Measurements from ENCODE around the gene ANKMY1.
A peak's percentile ranks its signal among the peaks of the same experiment; 100 is the strongest.

The ANKMY1 gene

GRCh38 chr2:240557808-240558207 lies at the start of gene ANKMY1:
Gene ANKMY1 (minus strand): TSS chr2:240557988. CDS start chr2:240557335, 653 bp downstream.
- Histone ChIP-seq H3K9me3 (ENCODE audit: control insufficient read depth, insufficient read depth, low read length) (no peaks in the 10 kb centered on the region), H3K9ac (ENCODE audit: low read depth, low read length) (no peak within 1 kb of the TSS), H3K36me3 (ENCODE audit: control insufficient read depth, insufficient read depth, low read length) (no peaks in the 10 kb centered on the region), H3K4me1 (ENCODE audit: control insufficient read depth, insufficient read depth, low read length) (no peaks in the 10 kb centered on the region), H3K4me3 (ENCODE audit: low read depth, low read length) (peak within 1 kb of the TSS; percentile 37), H3K27me3 (ENCODE audit: control insufficient read depth, insufficient read depth, low read length) (peaks cover 26% of the 10 kb centered on the region)

- H3K4me3 ChIP-seq (ENCODE audit: low read depth, low read length) = no peak overlapping the region
- no peak overlapping the region for H3K9ac ChIP-seq (ENCODE audit: low read depth, low read length)
- no peaks in the 10 kb centered on the region for H3K27me3 ChIP-seq (ENCODE audit: control insufficient read depth, insufficient read depth, low read length)
- no peaks in the 10 kb centered on the region for H3K4me1 ChIP-seq (ENCODE audit: control insufficient read depth, insufficient read depth, low read length)
- H3K36me3 ChIP-seq (ENCODE audit: control insufficient read depth, insufficient read depth, low read length) = no peaks in the 10 kb centered on the region
- H3K9me3 ChIP-seq (ENCODE audit: control insufficient read depth, insufficient read depth, low read length) = no peaks in the 10 kb centered on the region
Observed at GRCh38 chr2:240605867-240606743, 48.3 kb upstream of the ANKMY1 start.

- H3K4me1 ChIP-seq (ENCODE audit: control insufficient read depth, insufficient read depth, low read length) = no peaks in the 10 kb centered on the region
- no peak overlapping the region for H3K4me3 ChIP-seq (ENCODE audit: low read depth, low read length)
- H3K27me3 ChIP-seq (ENCODE audit: control insufficient read depth, insufficient read depth, low read length) = no peaks in the 10 kb centered on the region
- peaks cover 3% of the 10 kb centered on the region for H3K36me3 ChIP-seq (ENCODE audit: control insufficient read depth, insufficient read depth, low read length)
- no peaks in the 10 kb centered on the region for H3K9me3 ChIP-seq (ENCODE audit: control insufficient read depth, insufficient read depth, low read length)
- no peak overlapping the region for H3K9ac ChIP-seq (ENCODE audit: low read depth, low read length)
Observed at GRCh38 chr2:240604939-240605716, 47.3 kb upstream of the ANKMY1 start.

- no peak overlapping the region for H3K9ac ChIP-seq (ENCODE audit: low read depth, low read length)
- no peaks in the 10 kb centered on the region for H3K9me3 ChIP-seq (ENCODE audit: control insufficient read depth, insufficient read depth, low read length)
- peaks cover 3% of the 10 kb centered on the region for H3K36me3 ChIP-seq (ENCODE audit: control insufficient read depth, insufficient read depth, low read length)
- no peak overlapping the region for H3K4me3 ChIP-seq (ENCODE audit: low read depth, low read length)
- H3K4me1 ChIP-seq (ENCODE audit: control insufficient read depth, insufficient read depth, low read length) = no peaks in the 10 kb centered on the region
- no peaks in the 10 kb centered on the region for H3K27me3 ChIP-seq (ENCODE audit: control insufficient read depth, insufficient read depth, low read length)
Observed at GRCh38 chr2:240604291-240604938, 46.6 kb upstream of the ANKMY1 start.

- H3K9ac ChIP-seq (ENCODE audit: low read depth, low read length) = no peak overlapping the region
- no peak overlapping the region for H3K4me3 ChIP-seq (ENCODE audit: low read depth, low read length)
- no peaks in the 10 kb centered on the region for H3K9me3 ChIP-seq (ENCODE audit: control insufficient read depth, insufficient read depth, low read length)
Observed at GRCh38 chr2:240603846-240604245, 46.1 kb upstream of the ANKMY1 start.

GRCh38 chr2:240603081-240603835 lies 45.5 kb upstream of the ANKMY1 start:
- no peaks in the 10 kb centered on the region for H3K27me3 ChIP-seq (ENCODE audit: control insufficient read depth, insufficient read depth, low read length)
- peaks cover 3% of the 10 kb centered on the region for H3K36me3 ChIP-seq (ENCODE audit: control insufficient read depth, insufficient read depth, low read length)
- H3K4me3 ChIP-seq (ENCODE audit: low read depth, low read length) = no peak overlapping the region
- H3K9me3 ChIP-seq (ENCODE audit: control insufficient read depth, insufficient read depth, low read length) = no peaks in the 10 kb centered on the region
- no peaks in the 10 kb centered on the region for H3K4me1 ChIP-seq (ENCODE audit: control insufficient read depth, insufficient read depth, low read length)
- no peak overlapping the region for H3K9ac ChIP-seq (ENCODE audit: low read depth, low read length)

More at GRCh38 chr2:240603846-240604245, 46.1 kb upstream of the ANKMY1 start:
- Histone ChIP-seq H3K4me1 (ENCODE audit: control insufficient read depth, insufficient read depth, low read length) (no peaks in the 10 kb centered on the region), H3K36me3 (ENCODE audit: control insufficient read depth, insufficient read depth, low read length) (peaks cover 3% of the 10 kb centered on the region), H3K27me3 (ENCODE audit: control insufficient read depth, insufficient read depth, low read length) (no peaks in the 10 kb centered on the region)

- H3K4me1 ChIP-seq (ENCODE audit: control insufficient read depth, insufficient read depth, low read length) = no peaks in the 10 kb centered on the region
- H3K9me3 ChIP-seq (ENCODE audit: control insufficient read depth, insufficient read depth, low read length) = no peaks in the 10 kb centered on the region
- H3K36me3 ChIP-seq (ENCODE audit: control insufficient read depth, insufficient read depth, low read length) = peaks cover 7% of the 10 kb centered on the region
- H3K9ac ChIP-seq (ENCODE audit: low read depth, low read length) = no peak overlapping the region
- H3K27me3 ChIP-seq (ENCODE audit: control insufficient read depth, insufficient read depth, low read length) = no peaks in the 10 kb centered on the region
- no peak overlapping the region for H3K4me3 ChIP-seq (ENCODE audit: low read depth, low read length)
Observed at GRCh38 chr2:240602266-240603050, 44.7 kb upstream of the ANKMY1 start.

GRCh38 chr2:240601831-240602160 lies 44.0 kb upstream of the ANKMY1 start:
- peaks cover 7% of the 10 kb centered on the region for H3K36me3 ChIP-seq (ENCODE audit: control insufficient read depth, insufficient read depth, low read length)
- no peaks in the 10 kb centered on the region for H3K4me1 ChIP-seq (ENCODE audit: control insufficient read depth, insufficient read depth, low read length)

GRCh38 chr2:240601061-240601830 lies 43.5 kb upstream of the ANKMY1 start:
- H3K36me3 ChIP-seq (ENCODE audit: control insufficient read depth, insufficient read depth, low read length) = peaks cover 8% of the 10 kb centered on the region
- H3K9me3 ChIP-seq (ENCODE audit: control insufficient read depth, insufficient read depth, low read length) = no peaks in the 10 kb centered on the region
- no peak overlapping the region for H3K4me3 ChIP-seq (ENCODE audit: low read depth, low read length)
- no peaks in the 10 kb centered on the region for H3K4me1 ChIP-seq (ENCODE audit: control insufficient read depth, insufficient read depth, low read length)
- no peak overlapping the region for H3K9ac ChIP-seq (ENCODE audit: low read depth, low read length)
- H3K27me3 ChIP-seq (ENCODE audit: control insufficient read depth, insufficient read depth, low read length) = no peaks in the 10 kb centered on the region

More at GRCh38 chr2:240601831-240602160, 44.0 kb upstream of the ANKMY1 start:
- no peak overlapping the region for H3K9ac ChIP-seq (ENCODE audit: low read depth, low read length)
- no peak overlapping the region for H3K4me3 ChIP-seq (ENCODE audit: low read depth, low read length)
- H3K9me3 ChIP-seq (ENCODE audit: control insufficient read depth, insufficient read depth, low read length) = no peaks in the 10 kb centered on the region
- H3K27me3 ChIP-seq (ENCODE audit: control insufficient read depth, insufficient read depth, low read length) = no peaks in the 10 kb centered on the region

GRCh38 chr2:240600451-240600961 lies 42.7 kb upstream of the ANKMY1 start:
- H3K4me1 ChIP-seq (ENCODE audit: control insufficient read depth, insufficient read depth, low read length) = no peaks in the 10 kb centered on the region
- peaks cover 10% of the 10 kb centered on the region for H3K36me3 ChIP-seq (ENCODE audit: control insufficient read depth, insufficient read depth, low read length)
- H3K9me3 ChIP-seq (ENCODE audit: control insufficient read depth, insufficient read depth, low read length) = no peaks in the 10 kb centered on the region
- H3K9ac ChIP-seq (ENCODE audit: low read depth, low read length) = no peak overlapping the region
- H3K27me3 ChIP-seq (ENCODE audit: control insufficient read depth, insufficient read depth, low read length) = no peaks in the 10 kb centered on the region
- H3K4me3 ChIP-seq (ENCODE audit: low read depth, low read length) = no peak overlapping the region
